Ovary (tissue), 3 donors: Measurements from ENCODE around the gene FKBP3.

Experiments
- EP300 ChIP-seq: sonication (generic); formaldehyde crosslinking; IDR thresholded peaks from one replicate; pipeline ENCODE4 v1.6.1; 2017; ENCODE audit warnings: antibody characterized with exemption
- TF ChIP-seq, protein P1 (sequence below), 3 donors: fragments of 450-650 bp in 2 of 3; fragments of 200-600 bp in 1 of 3; IDR thresholded peaks; one replicate each; pipeline versions ENCODE4 v1.5.1 to v1.8.0; 2016 to 2022; ENCODE audit warnings: antibody characterized with exemption in 3 of 3, mild to moderate bottlenecking in 1 of 3
- donor health status: DM: no; HTN: no; CAD: no.

DNA sequence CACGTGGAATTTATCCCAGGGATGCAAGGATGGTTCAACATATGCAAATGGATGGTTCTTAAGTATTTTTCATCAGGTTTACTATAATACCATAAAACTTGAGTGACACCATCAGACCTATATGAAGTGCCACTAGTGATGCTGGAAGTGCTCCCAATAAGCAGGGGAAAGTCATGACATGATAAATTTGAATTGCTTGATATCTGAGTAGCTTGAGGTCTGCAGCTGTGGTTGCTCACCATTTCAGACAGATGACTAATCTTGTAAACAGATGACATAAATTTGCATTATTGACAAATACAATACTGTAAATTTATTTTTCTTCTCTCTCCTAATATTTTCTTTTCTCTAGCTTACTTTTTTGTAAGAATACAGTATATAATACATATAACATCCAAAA, 64.1 kb downstream of the FKBP3 start:
- no peak for TF ChIP-seq EP300
- TF ChIP-seq, protein P1, sequence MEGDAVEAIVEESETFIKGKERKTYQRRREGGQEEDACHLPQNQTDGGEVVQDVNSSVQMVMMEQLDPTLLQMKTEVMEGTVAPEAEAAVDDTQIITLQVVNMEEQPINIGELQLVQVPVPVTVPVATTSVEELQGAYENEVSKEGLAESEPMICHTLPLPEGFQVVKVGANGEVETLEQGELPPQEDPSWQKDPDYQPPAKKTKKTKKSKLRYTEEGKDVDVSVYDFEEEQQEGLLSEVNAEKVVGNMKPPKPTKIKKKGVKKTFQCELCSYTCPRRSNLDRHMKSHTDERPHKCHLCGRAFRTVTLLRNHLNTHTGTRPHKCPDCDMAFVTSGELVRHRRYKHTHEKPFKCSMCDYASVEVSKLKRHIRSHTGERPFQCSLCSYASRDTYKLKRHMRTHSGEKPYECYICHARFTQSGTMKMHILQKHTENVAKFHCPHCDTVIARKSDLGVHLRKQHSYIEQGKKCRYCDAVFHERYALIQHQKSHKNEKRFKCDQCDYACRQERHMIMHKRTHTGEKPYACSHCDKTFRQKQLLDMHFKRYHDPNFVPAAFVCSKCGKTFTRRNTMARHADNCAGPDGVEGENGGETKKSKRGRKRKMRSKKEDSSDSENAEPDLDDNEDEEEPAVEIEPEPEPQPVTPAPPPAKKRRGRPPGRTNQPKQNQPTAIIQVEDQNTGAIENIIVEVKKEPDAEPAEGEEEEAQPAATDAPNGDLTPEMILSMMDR (IDR thresholded peaks at IDR 0.05), result no peak
